HG03097 (cell line): ENCODE measurements around the gene GPD1.

Source experiments
- ATAC-seq: cut with Tn5 transposase; IDR thresholded peaks from one replicate; pipeline ENCODE4 v1.9.1; 2021; ENCODE audit not compliant: unreplicated experiment, low FRiP score

The GPD1 gene

DNA sequence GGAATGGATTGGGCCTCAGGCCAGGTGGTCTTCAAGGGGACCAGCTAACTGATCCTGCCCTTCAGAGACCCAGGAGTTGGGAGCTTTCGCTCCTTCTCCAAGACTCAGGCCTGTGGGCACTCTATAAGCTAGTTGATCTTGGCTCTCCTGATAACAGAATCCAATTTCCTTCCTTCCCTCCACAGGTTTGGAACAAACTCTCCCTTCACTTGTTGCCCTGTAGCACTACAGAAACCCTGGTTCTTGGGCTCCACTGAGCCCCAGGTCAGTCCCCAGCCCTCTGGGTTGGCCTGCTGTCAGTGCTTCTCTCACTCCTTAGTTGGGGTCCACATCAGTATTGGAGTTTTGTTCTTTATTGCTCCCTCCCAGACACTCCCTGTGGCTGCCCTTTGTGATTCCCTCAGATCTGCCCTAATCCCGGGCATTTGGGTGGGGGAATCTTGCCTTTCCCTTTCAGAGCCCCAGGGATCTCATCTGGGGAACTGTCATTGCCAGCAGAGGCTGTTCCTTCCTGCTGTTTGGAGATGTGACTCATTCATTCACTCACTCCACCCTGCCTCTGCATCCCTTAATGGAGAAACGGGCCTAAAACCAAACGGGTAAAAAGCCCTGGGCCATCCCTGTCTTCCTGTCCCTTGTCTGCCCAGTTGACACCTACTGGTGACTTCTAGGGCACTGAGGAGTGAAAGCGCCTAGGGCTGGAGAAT lies 4.4 kb upstream of the GPD1 start:
- ATAC-seq, result no peak

DNA sequence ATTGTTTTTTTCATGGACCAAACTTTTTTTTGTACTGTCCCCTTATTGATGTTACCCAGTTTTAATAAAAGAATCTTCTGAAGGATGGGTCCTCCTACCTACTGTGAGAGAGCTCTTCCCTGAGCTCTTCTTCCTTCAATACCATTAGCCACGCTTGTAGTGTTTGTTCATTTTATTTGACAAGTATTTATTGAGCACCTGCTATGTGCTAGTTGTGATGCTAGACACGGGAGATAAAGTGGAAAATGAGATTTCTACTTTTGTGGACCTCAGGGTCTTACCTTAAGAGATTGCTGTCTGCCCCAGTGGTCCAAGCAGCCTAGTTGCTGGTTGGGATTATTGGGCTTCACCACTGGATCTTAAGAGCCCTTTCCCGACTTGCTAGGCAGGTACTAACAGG lies 3.2 kb upstream of the GPD1 start:
- ATAC-seq, result no peak

DNA sequence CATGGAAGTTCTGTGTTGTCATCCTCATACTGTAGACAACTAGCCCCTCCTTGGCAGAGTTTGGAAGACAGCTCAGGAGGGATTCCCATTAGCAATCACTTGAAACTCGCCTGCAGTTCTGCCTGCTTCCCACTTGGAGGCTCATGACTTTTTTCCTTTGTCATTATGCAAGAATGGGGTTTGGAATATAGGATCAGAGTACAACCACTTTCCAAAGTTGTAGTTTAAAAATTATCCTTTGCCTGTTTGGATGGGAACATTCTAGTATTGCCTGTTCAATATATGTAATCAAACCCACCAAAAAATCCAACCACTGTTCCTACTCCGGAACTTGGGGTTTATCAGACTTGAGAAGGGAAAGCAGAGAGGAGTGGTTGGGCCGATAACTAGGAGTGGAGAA lies 2.1 kb upstream of the GPD1 start:
- no peak for ATAC-seq

DNA sequence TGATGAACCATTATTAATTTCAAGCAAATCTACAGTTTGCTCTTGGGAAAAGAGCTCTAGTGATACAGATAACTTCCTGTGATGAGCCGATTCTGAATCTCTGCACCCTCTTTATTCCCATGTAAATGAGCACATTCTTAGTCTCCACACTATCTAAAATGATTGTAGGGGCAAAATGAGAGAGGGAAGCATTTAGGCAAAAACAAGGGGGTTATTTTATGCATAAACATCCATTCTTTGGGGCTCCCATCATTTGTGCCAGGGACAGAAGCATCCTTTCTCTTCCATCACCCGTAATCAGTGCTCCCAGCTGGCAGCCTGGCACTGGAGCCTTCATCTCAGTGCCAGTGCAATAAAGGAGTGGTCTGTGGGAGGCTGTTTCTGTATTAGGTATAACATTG lies 1.7 kb upstream of the GPD1 start:
- ATAC-seq, result no peak

DNA sequence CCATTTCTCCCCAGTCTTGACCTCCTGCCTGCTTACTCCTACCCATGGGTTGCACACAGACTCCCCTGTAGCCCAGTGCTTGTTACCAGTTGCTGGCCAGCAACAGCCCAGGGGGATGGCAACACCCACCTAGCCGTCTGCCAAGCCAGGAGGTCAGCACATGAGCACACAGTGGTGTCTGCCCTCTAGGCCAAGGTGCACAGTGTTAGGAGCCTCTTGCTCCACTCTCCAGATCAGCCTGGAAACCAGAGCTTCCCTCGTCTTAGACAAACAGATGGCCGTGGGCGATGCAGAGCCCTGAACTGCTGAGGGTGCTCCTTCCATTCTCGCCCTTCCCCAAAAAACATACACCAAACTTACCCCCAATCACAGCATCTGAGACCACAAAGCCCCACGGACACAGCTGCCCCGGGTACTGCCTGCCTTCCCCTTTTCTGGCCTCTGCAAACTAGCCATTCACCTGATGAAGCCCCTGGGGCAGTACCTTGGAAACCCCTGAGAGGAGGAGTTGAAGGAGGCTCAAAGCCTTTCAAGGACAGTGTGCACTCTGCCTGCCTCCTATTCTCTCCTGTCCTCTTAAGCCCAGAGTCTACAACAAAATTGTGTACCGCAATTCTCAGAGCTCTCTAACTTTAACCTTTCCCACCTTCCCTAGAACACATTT lies 1.0 kb upstream of the GPD1 start:
- ATAC-seq, result no peak

DNA sequence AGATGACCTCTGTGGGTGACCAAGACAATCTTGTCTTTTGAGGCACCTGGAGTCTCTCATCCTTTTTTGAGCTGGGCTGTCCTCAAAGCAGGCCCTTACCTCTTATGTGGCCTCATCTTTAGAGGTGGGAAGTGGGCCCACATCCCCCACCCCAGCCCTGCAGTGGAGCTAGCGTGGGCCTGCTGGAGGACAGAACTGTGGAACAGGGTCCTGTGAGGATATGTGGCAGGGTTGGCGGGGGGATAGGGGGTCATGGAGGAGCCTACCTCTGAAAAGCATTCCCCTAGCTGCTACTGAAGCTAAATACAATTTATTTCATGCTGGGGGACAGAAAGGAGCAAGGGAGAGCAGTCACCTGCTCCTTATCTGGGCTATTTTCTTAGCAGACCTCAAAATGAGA lies 457 bp upstream of the GPD1 start:
- no peak for ATAC-seq

DNA sequence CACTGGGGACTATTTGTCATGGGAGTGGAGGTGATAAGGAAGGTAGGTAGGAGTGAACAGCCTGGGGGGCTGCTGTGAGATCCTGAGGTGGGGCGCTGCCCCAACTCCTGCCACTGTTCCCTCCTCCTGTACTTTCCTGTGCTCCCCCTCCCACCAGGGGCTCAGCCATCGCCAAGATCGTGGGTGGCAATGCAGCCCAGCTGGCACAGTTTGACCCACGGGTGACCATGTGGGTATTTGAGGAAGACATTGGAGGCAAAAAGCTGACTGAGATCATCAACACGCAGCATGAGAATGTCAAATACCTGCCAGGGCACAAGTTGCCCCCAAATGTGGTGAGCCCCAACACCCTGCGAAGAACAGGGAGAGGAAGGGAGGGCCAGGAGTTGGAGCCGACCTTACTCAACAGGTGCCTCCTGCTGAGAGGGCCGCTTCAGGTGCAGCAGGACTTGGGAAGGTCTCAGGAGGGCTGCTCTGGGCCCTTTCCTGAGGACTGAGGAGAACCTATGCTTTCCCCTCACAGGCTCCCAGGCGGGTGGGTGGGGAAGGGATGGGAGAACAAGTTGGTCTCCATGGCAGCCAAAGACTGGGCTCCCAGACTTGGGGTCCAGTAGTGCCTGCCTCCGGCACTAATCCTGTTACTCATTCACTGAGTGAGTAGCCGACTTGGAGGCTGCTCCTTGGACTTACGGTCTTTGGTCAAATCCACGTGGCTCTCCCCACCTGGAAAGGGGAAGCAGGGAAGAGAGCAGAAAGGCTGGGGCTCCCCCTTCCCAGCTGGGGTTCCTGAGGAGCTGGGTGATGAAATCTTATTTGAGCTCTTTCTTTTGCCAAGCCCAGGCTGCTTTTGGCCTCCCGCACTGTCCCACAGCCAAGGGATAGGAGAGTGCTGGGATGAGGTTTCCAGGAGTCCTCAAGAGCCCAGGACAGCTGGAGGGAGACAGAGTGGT lies 884 bp downstream of the GPD1 start:
- ATAC-seq, result no peak

DNA sequence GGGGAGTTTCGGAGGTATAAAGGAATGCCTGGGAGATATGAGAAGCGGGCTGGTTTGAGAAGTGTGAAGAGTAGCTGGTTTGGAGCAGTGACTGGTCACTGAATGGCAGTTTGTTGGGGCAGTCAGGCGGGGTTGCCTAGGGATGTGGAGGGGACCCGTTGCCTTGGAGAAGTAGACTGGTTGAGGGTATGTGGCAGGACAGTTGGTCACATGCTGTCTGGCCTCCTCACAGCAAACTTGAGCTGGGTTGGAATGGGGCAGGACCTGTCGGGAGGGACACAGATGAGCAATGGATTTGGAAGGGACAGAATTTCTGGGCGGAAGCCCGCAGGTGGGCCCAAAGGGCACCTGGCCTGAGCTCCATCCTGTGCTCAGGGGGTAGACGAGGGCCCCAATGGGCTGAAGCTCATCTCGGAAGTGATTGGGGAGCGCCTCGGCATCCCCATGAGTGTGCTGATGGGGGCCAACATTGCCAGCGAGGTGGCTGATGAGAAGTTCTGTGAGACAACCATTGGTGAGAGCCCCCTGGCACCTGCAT lies 2.2 kb downstream of the GPD1 start:
- no peak for ATAC-seq

DNA sequence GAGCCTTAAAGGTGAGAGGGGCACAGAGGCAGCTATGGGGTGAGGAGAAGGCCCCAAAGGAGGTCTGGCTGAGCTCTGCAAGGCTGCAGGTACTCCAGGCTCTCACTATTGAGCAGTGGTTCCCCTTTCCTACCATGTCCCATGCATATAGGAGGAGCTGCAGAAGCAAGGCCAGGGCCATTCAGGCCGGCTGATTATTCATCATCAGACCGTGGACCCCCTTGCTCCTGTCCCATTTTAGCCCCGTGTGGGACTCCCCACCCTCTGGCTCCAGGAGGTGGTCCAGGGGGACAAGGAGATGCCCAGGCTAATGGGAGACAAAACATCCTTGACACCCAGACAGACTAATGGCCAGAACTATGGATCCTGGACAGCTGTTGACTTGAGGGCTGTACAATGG lies 3.1 kb downstream of the GPD1 start:
- no peak for ATAC-seq

DNA sequence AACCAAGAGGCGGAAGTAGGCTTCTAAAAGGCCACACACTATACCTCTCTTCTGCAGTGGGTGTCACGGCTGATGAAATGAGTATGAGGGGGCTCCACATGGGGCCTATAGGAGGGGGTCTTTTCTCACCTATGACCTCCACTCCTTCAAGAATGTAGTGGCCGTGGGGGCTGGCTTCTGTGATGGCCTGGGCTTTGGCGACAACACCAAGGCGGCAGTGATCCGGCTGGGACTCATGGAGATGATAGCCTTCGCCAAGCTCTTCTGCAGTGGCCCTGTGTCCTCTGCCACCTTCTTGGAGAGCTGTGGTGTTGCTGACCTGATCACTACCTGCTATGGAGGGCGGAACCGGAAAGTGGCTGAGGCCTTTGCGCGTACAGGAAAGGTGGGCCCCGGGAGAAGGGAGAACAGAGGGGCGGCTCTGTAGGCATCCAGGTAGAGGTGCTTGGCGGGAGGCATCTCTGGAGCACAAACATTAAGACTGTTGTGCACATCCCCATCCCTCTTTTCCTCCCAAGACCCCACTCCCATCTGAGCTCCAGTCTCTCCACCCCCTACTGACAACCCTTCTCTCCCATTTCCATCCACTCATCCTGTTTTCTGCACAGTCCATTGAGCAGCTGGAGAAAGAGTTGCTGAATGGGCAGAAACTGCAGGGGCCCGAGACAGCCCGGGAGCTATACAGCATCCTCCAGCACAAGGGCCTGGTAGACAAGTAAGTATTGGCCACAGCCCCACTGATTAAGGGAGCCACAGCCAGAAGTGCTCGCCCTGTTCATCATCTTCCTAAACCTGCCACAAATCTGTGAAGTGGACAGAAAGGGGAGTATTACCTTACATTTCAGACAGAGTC lies 3.8 kb downstream of the GPD1 start:
- no peak for ATAC-seq

DNA sequence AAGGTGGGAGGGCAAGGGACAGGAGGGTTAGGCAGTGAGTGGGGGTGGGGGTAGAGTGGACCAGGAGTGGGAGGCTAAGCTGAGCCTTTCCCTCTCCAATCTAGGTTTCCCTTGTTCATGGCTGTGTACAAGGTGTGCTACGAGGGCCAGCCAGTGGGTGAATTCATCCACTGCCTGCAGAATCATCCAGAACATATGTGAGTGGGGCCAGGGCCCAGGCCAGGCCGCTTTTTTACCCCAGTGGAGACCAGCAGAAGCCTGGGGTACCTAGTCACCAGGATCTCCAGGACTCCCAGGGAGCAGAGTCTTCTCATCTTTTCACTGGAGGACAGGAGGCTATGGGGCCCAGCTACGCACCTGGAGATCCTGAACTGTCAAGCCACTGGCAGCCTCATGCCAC lies 5.5 kb downstream of the GPD1 start:
- ATAC-seq, result no peak

DNA sequence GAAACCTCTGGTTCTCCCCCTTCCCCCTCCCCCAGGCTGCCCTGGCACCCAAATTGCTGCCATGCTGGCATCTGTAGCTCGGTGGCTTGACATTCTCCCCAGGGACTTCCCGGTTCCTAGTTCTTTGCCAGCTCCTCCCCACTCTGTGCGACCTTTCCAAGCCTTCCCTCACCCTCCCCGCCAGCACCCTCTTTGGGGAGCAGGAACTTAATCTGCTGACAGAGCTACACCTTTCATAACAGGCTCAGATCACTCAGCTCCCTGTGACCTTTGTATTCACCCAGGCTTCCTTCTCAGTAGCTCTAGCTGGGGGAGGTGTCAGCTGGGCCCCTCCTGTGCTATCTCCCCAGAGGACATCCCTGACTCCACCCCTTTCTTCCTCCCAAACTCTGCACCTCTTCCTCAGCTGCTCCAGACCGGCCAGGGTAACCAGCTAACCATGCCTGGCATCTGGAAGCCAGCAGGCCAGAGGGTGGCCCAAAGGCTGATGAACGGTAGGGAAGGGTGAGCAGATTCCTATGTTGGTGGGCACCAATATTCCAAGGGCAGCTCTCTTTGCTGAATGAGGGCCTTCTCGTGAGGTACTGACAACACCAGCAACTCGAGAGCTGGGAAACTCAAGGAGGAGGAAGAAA lies 6.4 kb downstream of the GPD1 start:
- ATAC-seq, result no peak

DNA sequence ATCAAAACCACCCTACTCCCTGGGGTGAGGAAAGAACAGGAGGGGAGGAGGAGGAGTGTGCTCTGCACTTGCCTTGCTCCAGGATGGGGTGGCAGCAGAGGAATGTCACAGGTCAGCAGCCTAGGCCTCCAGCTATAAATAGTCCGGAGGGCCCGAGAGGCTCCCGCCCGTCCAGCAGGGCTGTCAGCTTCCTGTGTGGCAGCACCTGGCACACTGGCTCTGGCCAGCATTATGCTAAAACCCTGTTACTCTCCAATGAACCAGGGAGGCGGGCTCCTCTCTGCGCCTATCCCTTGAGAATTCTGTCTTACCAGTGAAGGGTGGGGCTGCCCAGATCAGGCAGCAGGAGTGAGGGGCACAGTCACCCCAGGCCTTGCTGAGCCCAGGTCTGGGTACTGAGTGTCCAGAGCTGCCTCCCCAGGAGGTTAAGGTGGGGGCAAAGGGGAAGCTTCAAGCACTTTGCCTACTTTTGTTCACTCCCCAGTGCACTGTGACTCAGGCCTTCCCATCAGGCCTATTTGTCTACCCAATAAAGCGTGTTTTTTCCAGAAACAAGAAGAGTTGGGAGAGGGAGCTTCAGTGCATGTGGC lies 7.0 kb downstream of the GPD1 start:
- peak; percentile 30 for ATAC-seq

DNA sequence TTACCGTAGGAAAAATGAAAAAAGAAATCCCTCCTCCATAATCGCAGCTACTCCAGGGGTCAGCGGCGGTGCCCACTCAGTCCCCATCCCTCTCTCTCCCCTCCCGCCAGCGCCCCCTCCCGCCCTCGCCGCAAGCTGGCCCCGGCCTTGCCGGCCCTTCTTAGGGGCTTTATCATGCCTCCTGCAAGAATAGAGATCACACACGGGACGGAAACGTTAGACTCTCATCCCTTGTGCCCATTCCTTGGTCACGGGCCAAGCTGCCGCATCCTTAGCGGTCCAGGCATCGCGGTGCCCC lies 7.5 kb downstream of the GPD1 start:
- peak; percentile 1 for ATAC-seq

DNA sequence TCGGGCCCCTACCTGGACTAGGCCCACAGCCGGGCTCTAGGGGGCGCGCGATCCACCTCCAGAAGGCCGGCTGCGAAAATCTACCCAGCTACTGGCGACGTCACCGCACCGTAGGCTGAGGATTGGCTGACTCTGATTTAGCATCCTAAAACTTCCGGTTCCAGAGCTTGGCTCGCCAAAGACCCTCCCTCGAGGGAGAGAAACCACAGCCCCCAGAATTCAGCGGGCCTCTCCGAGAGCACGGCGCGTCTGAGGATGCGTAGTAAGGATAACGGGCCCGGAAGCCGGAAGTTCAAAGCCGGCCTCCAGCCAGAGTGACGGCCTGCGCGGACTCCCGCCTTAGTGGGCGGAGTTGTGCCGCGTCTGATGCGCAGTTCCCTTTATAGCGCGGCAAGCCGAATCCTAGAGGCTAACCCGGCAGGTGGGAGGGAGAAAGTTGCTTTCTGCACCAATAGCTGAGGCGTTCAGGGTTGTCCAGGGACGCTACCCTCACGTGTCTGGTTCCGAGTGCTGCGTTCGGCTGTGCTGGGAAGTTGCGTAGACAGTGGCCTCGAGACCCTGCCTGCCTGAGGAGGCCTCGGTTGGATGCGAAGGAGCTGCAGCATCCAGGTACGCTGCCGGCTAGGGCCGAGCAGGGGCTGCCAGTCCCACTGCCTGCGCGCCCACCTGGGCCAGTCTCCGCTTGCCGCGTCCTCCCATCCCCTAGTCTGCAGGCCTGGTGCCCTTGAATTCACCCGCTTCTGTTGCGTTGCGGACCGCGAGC lies 8.1 kb downstream of the GPD1 start, which contains the start of gene COX14:
TSS of gene COX14 (plus strand) at position 544 of the 763 bp plus-strand sequence. CDS start 7,808 bp downstream, outside the sequence.
- ATAC-seq, result peak; percentile 77

DNA sequence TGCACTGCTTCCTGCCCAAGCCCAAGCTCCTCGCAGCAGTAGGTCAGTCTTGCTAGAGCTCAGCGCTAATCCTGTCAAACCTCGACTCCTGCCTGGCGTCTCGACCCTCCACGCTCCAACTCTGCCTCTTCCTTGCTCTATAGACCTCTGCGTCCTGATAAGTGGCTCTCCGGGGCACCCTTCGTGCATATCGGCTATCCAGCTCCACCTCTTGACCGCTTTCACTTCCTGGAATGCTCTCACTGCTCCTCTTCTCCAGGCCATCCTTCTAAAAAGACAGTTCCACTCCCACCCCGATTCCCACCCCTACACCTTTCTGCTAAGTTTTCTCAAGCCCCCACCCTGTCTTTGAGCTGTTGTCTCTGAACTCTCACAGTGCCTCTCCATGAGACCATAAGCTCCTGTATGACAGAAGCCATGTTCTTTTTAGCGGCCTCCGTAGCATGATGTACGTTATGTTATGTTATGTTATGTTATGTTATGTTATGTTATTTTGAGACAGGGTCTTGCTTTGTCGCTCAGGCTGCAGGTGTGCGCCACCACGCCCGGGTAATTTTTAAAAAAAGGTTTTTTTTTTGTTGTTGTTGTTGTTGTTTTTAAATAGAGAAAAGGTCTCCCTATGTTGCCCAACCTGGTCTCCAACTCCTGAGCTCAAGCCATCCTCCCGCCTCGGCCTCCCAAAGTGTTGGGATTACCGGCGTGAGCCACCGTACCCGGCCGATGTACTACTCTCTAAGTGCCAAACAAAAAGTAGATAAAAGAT lies 8.8 kb downstream of the GPD1 start:
- ATAC-seq, result no peak

DNA sequence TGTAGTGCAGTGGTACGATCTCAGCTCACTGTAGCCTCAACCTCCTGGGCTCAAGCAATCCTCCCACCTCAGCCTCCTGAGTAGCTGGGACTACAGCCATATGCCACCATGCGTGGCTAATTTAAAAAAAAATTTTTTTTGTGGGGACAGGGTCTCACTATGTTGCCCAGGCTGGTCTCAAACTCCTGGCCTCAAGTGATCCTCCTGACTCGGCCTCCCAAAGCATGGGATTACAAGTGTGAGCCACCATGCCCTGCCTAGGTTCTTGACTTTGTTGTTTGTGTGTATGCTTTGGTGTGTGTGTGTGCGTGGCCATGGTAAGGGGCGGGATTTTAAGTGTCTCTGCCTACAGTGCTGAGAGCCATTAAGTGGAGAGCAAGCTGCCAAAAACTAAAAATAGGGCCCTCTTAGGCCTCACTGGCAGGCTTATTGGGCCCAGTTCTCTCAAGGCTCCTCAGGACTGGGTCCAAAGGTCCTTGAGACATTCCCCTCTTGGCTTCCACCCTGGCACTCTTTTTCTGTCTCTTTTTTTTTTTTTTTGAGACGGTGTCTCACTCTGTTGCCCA lies 13.3 kb downstream of the GPD1 start:
- no peak for ATAC-seq

DNA sequence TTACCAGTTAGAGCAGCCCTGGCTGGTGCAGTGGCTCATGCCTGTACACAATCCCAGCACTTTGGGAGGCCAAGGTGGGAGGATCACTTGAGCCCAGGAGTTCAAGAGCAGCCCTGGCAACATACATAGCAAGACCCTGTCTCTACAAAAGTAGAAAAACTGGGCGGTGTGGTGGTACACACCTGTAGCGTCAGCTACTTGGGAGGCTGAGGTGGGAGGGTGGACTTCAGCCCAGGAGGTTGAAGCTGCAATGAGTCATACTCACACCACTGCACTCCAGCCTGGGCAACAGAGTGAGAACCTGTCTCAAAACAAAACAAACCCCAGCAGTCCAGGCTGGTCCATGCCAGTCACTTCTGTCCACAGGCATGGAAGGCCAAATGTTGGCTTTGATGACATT lies 15.6 kb downstream of the GPD1 start:
- ATAC-seq, result no peak
